Thoracic aorta (tissue), 2 donors: ENCODE data around the gene IL21R. TPM values are rescaled to one million over a fixed set of nuclear protein-coding genes. Genes with fewer than 3 reads are reported as not detected.
A peak's percentile ranks its signal among the peaks of the same experiment; 100 is the strongest.

Source experiments
- ATAC-seq: fragments of 150-250 bp; one replicate; pipeline ENCODE4 v1.8.0; 2017; ENCODE audit warnings: low read depth; ENCODE audit not compliant: insufficient number of reproducible peaks, low FRiP score
- DNase-seq: peaks from one replicate; pipeline ENCODE4 v3.0.0-alpha.2; 2020; ENCODE audit warnings: low spot score
- H3K27ac ChIP-seq, 2 donors: fragments of 200-600 bp; sonication (generic); 1 replicate in 1 of 2; 2 replicates in 1 of 2; pipeline ENCODE4 v1.5.1; 2016; ENCODE audit warnings: mild to moderate bottlenecking in 2 of 2, moderate library complexity in 2 of 2
- H3K27me3 ChIP-seq: fragments of 200-600 bp; sonication (generic); replicated peaks from 2 replicates; pipeline ENCODE4 v1.6.0; 2016; ENCODE audit warnings: mild to moderate bottlenecking; ENCODE audit not compliant: insufficient read depth
- H3K36me3 ChIP-seq: fragments of 200-600 bp; sonication (generic); one replicate; pipeline ENCODE4 v1.5.1; 2016
- H3K4me1 ChIP-seq, 2 donors: fragments of 200-600 bp; sonication (generic); 1 replicate in 1 of 2; 2 replicates in 1 of 2; pipeline versions ENCODE4 v1.5.1 to v1.6.0; 2016; ENCODE audit warnings: low read depth in 2 of 2, mild to moderate bottlenecking in 1 of 2; ENCODE audit not compliant: control insufficient read depth in 1 of 2
- H3K4me3 ChIP-seq: fragments of 200-600 bp; sonication (generic); 2 replicates; pipeline ENCODE4 v1.5.1; 2016; ENCODE audit warnings: mild to moderate bottlenecking
- H3K9me3 ChIP-seq: fragments of 200-600 bp; sonication (generic); 2 replicates; pipeline ENCODE4 v1.5.1; 2016
- CTCF ChIP-seq: fragments of 200-600 bp; sonication (generic); IDR thresholded peaks from one replicate; pipeline ENCODE4 v1.5.1; 2019; ENCODE audit warnings: antibody characterized with exemption
- total RNA-seq, 2 donors: library from RNA; depleted of rRNA; stranded (reverse); fragments of >200 nt; gene quantifications; one replicate each; pipeline versions ENCODE4 v1.1.0 to v1.2.3, GENCODE V29; 2016

IL21R gene
- total RNA-seq, result 1 to 10 TPM in 1 of 2 donors, under 1 TPM in 1; 0.14 to 1.8 TPM

- no peak for TF ChIP-seq CTCF
- Histone ChIP-seq H3K4me1 (peaks cover 11 to 20% of the 10 kb centered on the region in 2 donors), H3K27me3 (no peaks in the 10 kb centered on the region), H3K36me3 (no peaks in the 10 kb centered on the region), H3K27ac (no peak within 1 kb of the TSS), H3K9me3 (no peaks in the 10 kb centered on the region), H3K4me3 (peak within 1 kb of the TSS; percentile 53)
- ATAC-seq (no peak), DNase-seq (no peak)
Measured at GRCh38 chr16:27401768-27402568, at the start of gene IL21R. TSS of gene IL21R (plus strand) at chr16:27402174. CDS start at chr16:27430072, 27,898 bp downstream.

DNA sequence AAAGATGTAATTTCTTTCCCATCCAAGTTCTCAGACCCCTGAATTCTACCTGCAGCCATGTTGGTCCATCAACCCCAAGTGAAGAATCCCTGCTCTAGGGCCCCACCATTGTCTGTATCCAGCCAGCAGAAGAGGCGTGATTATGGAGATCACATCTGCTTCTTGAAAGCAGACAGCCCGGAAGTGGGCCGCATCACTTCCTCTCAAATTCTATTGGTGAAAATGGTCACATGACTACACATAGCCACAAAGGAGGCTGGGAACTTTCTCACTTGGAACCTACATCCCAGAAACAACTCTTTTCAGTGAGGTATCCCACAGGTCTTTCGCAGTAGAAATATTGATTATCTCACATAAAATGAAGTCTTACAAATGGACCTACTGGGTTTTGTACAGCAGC, 48.1 kb upstream of the IL21R start:
- Histone ChIP-seq H3K27ac (no peak overlapping the region), H3K27me3 (no peaks in the 10 kb centered on the region), H3K4me3 (no peak overlapping the region), H3K4me1 (no peaks in the 10 kb centered on the region), H3K36me3 (peaks cover 59% of the 10 kb centered on the region), H3K9me3 (no peaks in the 10 kb centered on the region)
- DNase-seq (no peak), ATAC-seq (no peak)
- TF ChIP-seq CTCF, result no peak

DNA sequence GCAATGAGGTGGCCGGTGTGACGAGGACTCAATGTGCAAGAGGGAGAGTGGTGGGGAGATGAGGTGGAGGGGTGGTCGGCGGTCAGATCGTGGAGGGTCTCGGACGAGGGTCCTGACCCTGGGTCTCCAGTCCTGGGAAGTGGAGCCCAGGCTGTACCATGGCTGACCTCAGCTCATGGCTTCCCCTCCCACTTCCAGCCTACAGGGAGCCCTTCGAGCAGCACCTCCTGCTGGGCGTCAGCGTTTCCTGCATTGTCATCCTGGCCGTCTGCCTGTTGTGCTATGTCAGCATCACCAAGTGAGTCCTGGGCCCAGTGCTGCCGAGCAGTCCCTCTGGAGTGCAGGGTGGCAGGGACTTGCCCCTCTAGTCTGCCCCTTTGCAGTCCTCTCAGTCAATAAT, 46.4 kb upstream of the IL21R start:
- no peak overlapping the region for H3K27ac ChIP-seq
- H3K27me3 ChIP-seq, result no peaks in the 10 kb centered on the region
- no peak overlapping the region for H3K4me3 ChIP-seq
- H3K9me3 ChIP-seq, result no peaks in the 10 kb centered on the region
- ATAC-seq (no peak), DNase-seq (no peak)
- no peaks in the 10 kb centered on the region for H3K4me1 ChIP-seq
- TF ChIP-seq CTCF, result no peak
- peaks cover 62% of the 10 kb centered on the region for H3K36me3 ChIP-seq

GRCh38 chr16:27356794-27357193, 45.2 kb upstream of the IL21R start:
- Histone ChIP-seq H3K4me3 (no peak overlapping the region), H3K36me3 (peaks cover 55% of the 10 kb centered on the region), H3K27ac (no peak overlapping the region)

GRCh38 chr16:27359051-27359450, 42.9 kb upstream of the IL21R start:
- H3K36me3 ChIP-seq, result peaks cover 57% of the 10 kb centered on the region
- DNase-seq (no peak), ATAC-seq (no peak)
- no peak for TF ChIP-seq CTCF
- no peak overlapping the region for H3K27ac ChIP-seq
- no peaks in the 10 kb centered on the region for H3K9me3 ChIP-seq
- no peaks in the 10 kb centered on the region for H3K27me3 ChIP-seq
- H3K4me3 ChIP-seq, result no peak overlapping the region
- no peaks in the 10 kb centered on the region for H3K4me1 ChIP-seq

More at GRCh38 chr16:27356794-27357193, 45.2 kb upstream of the IL21R start:
- ATAC-seq, result no peak
- TF ChIP-seq CTCF, result no peak
- no peaks in the 10 kb centered on the region for H3K27me3 ChIP-seq
- no peaks in the 10 kb centered on the region for H3K4me1 ChIP-seq
- DNase-seq, result no peak
- no peaks in the 10 kb centered on the region for H3K9me3 ChIP-seq
